Measurements from ENCODE around the gene TSR2. TPM values are rescaled to one million over a fixed set of nuclear protein-coding genes. Genes with fewer than 3 reads are reported as not detected.

Gene TSR2
- total and polyA plus RNA-seq, 2 of the 8 experiments (the other 6 are each of a cell fraction or from before 2014, with no cell fraction given) = 15.1 to 44.2 TPM

DNA sequence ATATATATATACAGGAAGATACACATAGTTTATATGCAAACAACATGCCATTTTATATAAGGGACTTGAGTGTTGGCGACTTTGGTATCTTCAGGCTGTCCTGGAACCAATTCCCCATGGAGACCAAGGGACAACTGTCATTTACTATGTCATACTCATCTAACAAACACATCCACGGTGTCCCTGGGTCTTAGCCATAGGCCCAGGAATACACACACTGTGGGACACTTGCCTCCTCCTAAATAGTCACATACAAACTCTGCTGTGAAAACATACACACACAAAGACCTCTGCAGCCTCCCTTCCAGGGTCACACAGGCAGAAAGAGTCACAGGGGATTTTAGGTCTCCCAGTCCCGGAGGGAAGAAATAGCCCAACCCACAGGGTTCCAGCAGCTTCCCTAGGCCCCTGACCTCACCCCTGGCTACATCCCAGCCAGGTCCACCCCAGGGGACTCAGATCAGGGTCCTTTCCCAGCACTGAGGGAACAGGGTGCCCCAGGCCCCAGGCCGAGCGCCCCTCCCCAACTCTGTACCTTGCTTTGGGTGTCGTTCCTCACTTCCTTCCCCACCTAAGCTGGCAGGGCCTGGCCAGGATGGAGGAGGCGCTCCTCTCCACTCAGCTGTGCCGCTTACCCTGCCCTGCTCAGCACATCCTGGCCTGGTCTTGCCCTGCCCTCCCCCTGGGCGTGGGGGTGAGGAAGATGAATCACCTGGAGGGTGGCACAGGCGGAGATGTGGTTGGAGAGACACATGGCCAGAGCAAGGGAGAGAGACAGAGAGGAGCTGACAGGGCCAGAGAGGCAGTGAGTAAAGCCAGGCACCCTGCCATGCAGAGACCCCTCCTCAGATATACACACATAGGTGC is 34.0 kb downstream of the TSR2 start (continued):
- TF ChIP-seq, protein P1, sequence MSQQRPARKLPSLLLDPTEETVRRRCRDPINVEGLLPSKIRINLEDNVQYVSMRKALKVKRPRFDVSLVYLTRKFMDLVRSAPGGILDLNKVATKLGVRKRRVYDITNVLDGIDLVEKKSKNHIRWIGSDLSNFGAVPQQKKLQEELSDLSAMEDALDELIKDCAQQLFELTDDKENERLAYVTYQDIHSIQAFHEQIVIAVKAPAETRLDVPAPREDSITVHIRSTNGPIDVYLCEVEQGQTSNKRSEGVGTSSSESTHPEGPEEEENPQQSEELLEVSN (IDR thresholded peaks at IDR 0.05) = no peak
- TF ChIP-seq SUZ12 (IDR thresholded peaks at IDR 0.05; ENCODE audit: low read length) = no peak
- no peak for TF ChIP-seq ASH2L (IDR thresholded peaks at IDR 0.05; ENCODE audit: low read length)
